AG04449 (cell line): ENCODE results near the gene RIC1.

Experiments
- CTCF ChIA-PET: fragments of 350-600 bp; formaldehyde crosslinking; extraction: SDS; loops from one replicate; lab custom pipeline; 2021; ENCODE audit warnings: antibody characterized with exemption; lab: Yijun Ruan, JAX
- POLR2A ChIA-PET: fragments of 400-600, 350-600 bp; formaldehyde crosslinking; extraction: SDS; loops from one replicate; lab custom pipeline; 2020; ENCODE audit warnings: antibody characterized with exemption, inconsistent platforms; lab: Yijun Ruan, JAX
- DNase-seq: peaks from one replicate; pipeline ENCODE4 v3.0.0-alpha.2; 2010; ENCODE audit warnings: low read depth, low spot score
- H3K4me3 ChIP-seq: 2 replicates; pipeline ENCODE4 v1.5.1; 2011; ENCODE audit warnings: low read depth, mild to moderate bottlenecking, control low read depth, low read length
- TF ChIP-seq, protein P1 (sequence below): IDR thresholded peaks from one replicate; pipeline ENCODE4 v1.5.1; 2011; ENCODE audit warnings: mild to moderate bottlenecking, moderate library complexity, low read length, control low read depth, inconsistent platforms; ENCODE audit not compliant: insufficient read depth; ENCODE audit errors: missing control alignments

Gene RIC1

GRCh38 chr9:5696884-5697283 lies 68.0 kb downstream of the RIC1 start:
- TF ChIP-seq, protein P1, sequence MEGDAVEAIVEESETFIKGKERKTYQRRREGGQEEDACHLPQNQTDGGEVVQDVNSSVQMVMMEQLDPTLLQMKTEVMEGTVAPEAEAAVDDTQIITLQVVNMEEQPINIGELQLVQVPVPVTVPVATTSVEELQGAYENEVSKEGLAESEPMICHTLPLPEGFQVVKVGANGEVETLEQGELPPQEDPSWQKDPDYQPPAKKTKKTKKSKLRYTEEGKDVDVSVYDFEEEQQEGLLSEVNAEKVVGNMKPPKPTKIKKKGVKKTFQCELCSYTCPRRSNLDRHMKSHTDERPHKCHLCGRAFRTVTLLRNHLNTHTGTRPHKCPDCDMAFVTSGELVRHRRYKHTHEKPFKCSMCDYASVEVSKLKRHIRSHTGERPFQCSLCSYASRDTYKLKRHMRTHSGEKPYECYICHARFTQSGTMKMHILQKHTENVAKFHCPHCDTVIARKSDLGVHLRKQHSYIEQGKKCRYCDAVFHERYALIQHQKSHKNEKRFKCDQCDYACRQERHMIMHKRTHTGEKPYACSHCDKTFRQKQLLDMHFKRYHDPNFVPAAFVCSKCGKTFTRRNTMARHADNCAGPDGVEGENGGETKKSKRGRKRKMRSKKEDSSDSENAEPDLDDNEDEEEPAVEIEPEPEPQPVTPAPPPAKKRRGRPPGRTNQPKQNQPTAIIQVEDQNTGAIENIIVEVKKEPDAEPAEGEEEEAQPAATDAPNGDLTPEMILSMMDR, result no peak
- no peak overlapping the region for H3K4me3 ChIP-seq
- DNase-seq, result no peak
- ChIA-PET POLR2A (no interaction called here), CTCF (interaction anchor here (0.6 kb wide), 1 partner anchor 704 kb away, joined by 3 read pairs; no protein-coding TSS in a partner anchor)

GRCh38 chr9:5698004-5698403 lies 69.1 kb downstream of the RIC1 start:
- H3K4me3 ChIP-seq, result no peak overlapping the region
- TF ChIP-seq, protein P1, result no peak
- ChIA-PET POLR2A (no interaction called here), CTCF (no interaction called here)
- no peak for DNase-seq

- no peak overlapping the region for H3K4me3 ChIP-seq
- POLR2A ChIA-PET, result no interaction called here
- CTCF ChIA-PET, result interaction anchor here (0.6 kb wide), 1 partner anchor 115 kb away, joined by 3 read pairs; no protein-coding TSS in a partner anchor
- DNase-seq, result no peak
- TF ChIP-seq, protein P1, result no peak
Measured at GRCh38 chr9:5698810-5699556, 70.1 kb downstream of the RIC1 start.

GRCh38 chr9:5708414-5708813 lies 79.5 kb downstream of the RIC1 start:
- DNase-seq, result no peak
- H3K4me3 ChIP-seq, result no peak overlapping the region
- TF ChIP-seq, protein P1, result no peak
- CTCF ChIA-PET, result no interaction called here
- POLR2A ChIA-PET, result no interaction called here

- no peak for DNase-seq
- CTCF ChIA-PET, result no interaction called here
- POLR2A ChIA-PET, result no interaction called here
- TF ChIP-seq, protein P1, result no peak
- H3K4me3 ChIP-seq, result no peak overlapping the region
Measured at GRCh38 chr9:5712651-5713390, 83.9 kb downstream of the RIC1 start.
